Liver (tissue), 9 donors: ENCODE data around the gene HOXB3. TPM values are rescaled to one million over a fixed set of nuclear protein-coding genes. Genes with fewer than 3 reads are reported as not detected.

Experiments used
- DNase-seq: peaks from one replicate; pipeline ENCODE4 v3.0.0-alpha.2; 2017; ENCODE audit warnings: low spot score
- H3K27ac ChIP-seq, 2 donors: one replicate each; pipeline ENCODE4 v1.7.0; 2013; ENCODE audit warnings: inconsistent platforms in 2 of 2, low read length in 2 of 2, control low read depth in 1 of 2, low read depth in 1 of 2, mild to moderate bottlenecking in 1 of 2
- H3K27me3 ChIP-seq, 4 donors: one replicate each; pipeline versions ENCODE4 v1.6.1 to v1.7.0; 2013; ENCODE audit warnings: low read length in 3 of 4, inconsistent platforms in 1 of 4, mild to moderate bottlenecking in 1 of 4, moderate library complexity in 1 of 4; ENCODE audit not compliant: control insufficient read depth in 4 of 4, insufficient read depth in 4 of 4
- H3K36me3 ChIP-seq, 4 donors: one replicate each; pipeline versions ENCODE4 v1.6.1 to v1.7.0; 2013; ENCODE audit warnings: low read length in 3 of 4, mild to moderate bottlenecking in 3 of 4, low read depth in 1 of 4, moderate library complexity in 1 of 4; ENCODE audit not compliant: control insufficient read depth in 4 of 4, insufficient read depth in 3 of 4
- H3K4me1 ChIP-seq, 4 donors: one replicate each; pipeline versions ENCODE4 v1.6.1 to v1.7.0; 2013; ENCODE audit warnings: low read length in 3 of 4, mild to moderate bottlenecking in 3 of 4, moderate library complexity in 1 of 4; ENCODE audit not compliant: control insufficient read depth in 4 of 4, insufficient read depth in 4 of 4
- H3K4me3 ChIP-seq, 3 donors: one replicate each; pipeline versions ENCODE4 v1.6.1 to v1.7.0; 2013; ENCODE audit warnings: low read length in 3 of 3, control low read depth in 1 of 3, low read depth in 1 of 3, mild to moderate bottlenecking in 1 of 3
- H3K9ac ChIP-seq, 2 donors: one replicate each; pipeline ENCODE4 v1.7.0; 2013; ENCODE audit warnings: low read length in 2 of 2, mild to moderate bottlenecking in 2 of 2, moderate library complexity in 2 of 2, control low read depth in 1 of 2, low read depth in 1 of 2
- H3K9me3 ChIP-seq, 4 donors: one replicate each; pipeline versions ENCODE4 v1.6.1 to v1.7.0; 2013; ENCODE audit warnings: low read length in 3 of 4; ENCODE audit not compliant: control insufficient read depth in 4 of 4
- EGR1 ChIP-seq, 2 donors: IDR thresholded peaks; 2 replicates each; pipeline ENCODE4 v1.6.1; 2016 to 2018; ENCODE audit warnings: antibody characterized with exemption in 2 of 2, low read depth in 2 of 2
- FOXA1 ChIP-seq: IDR thresholded peaks from 2 replicates; pipeline ENCODE4 v1.6.1; 2016; ENCODE audit warnings: antibody characterized with exemption
- GABPA ChIP-seq, 2 donors: IDR thresholded peaks in 1 of 2; conservative IDR thresholded peaks in 1 of 2; 2 replicates each; pipeline ENCODE4 v1.6.1; 2016; ENCODE audit warnings: antibody characterized with exemption in 2 of 2, mild to moderate bottlenecking in 1 of 2, moderate library complexity in 1 of 2
- HNF4A ChIP-seq, 2 donors: conservative IDR thresholded peaks; 2 replicates each; pipeline ENCODE4 v1.6.1; 2016; ENCODE audit warnings: antibody characterized with exemption in 2 of 2, mild to moderate bottlenecking in 2 of 2
- HNF4G ChIP-seq: IDR thresholded peaks from 2 replicates; pipeline ENCODE4 v1.6.1; 2016; ENCODE audit warnings: antibody characterized with exemption
- JUND ChIP-seq, 2 donors: IDR thresholded peaks; 2 replicates each; pipeline ENCODE4 v1.6.1; 2016; ENCODE audit warnings: antibody characterized with exemption in 2 of 2
- RAD21 ChIP-seq, 2 donors: IDR thresholded peaks; 2 replicates each; pipeline ENCODE4 v1.6.1; 2016; ENCODE audit warnings: antibody characterized with exemption in 2 of 2, mild to moderate bottlenecking in 2 of 2
- RXRA ChIP-seq, 2 donors: IDR thresholded peaks; 2 replicates each; pipeline ENCODE4 v1.6.1; 2017 to 2018; ENCODE audit warnings: antibody characterized with exemption in 2 of 2, mild to moderate bottlenecking in 1 of 2
- TAF1 ChIP-seq: conservative IDR thresholded peaks from 2 replicates; pipeline ENCODE4 v1.6.1; 2016; ENCODE audit warnings: antibody characterized with exemption, mild to moderate bottlenecking
- YY1 ChIP-seq: IDR thresholded peaks from 2 replicates; pipeline ENCODE4 v1.6.1; 2016; ENCODE audit warnings: antibody characterized with exemption, mild to moderate bottlenecking
- WGBS: extraction: QIAGEN DNeasy Blood & Tissue Kit; methylation state at CpG from one replicate; pipeline ENCODE4 v1.1.7; 2013; 5-methylcytosine and 5-hydroxymethylcytosine counted together
- polyA plus RNA-seq, 2 donors: library from polyadenylated mRNA; stranded (reverse) in 1 of 2; unstranded in 1 of 2; fragments of 200-250 nt in 1 of 2; fragments of >200 nt in 1 of 2; fragmentation: Nextera tagmentation in 1 of 2; extraction: Ambion mirVana in 1 of 2; gene quantifications; one replicate each; pipeline versions ENCODE4 v1.2.1 to v1.2.3, GENCODE V29; 2013 to 2015
- total RNA-seq, 2 donors: library from RNA; depleted of rRNA; stranded (reverse); fragments of >200 nt; gene quantifications; one replicate each; pipeline ENCODE4 v1.2.3, GENCODE V29; 2014
- TF ChIP-seq, protein P1 (sequence below): IDR thresholded peaks from 2 replicates; pipeline ENCODE4 v1.6.1; 2016; ENCODE audit warnings: antibody characterized with exemption
- TF ChIP-seq, protein P2 (sequence below): fragments of 150-350 bp; IDR thresholded peaks from 2 replicates; pipeline ENCODE4 v1.5.1; 2017; ENCODE audit warnings: improper control_type of control experiment, low read depth, low read length; ENCODE audit not compliant: missing input control
- TF ChIP-seq, protein P3 (sequence below): IDR thresholded peaks from 2 replicates; pipeline ENCODE4 v1.6.1; 2016; ENCODE audit warnings: antibody characterized with exemption
- TF ChIP-seq, protein P4 (sequence below): IDR thresholded peaks from 2 replicates; pipeline ENCODE4 v1.6.1; 2016; ENCODE audit warnings: antibody characterized with exemption
- TF ChIP-seq, protein P5 (sequence below): IDR thresholded peaks from 2 replicates; pipeline ENCODE4 v1.6.1; 2016; ENCODE audit warnings: antibody characterized with exemption, mild to moderate bottlenecking
- donor health status: healthy.
- donor health status: healthy.
- donor health status: healthy.
- donor health status: healthy.
- donor health status: healthy.

The HOXB3 gene
- total and polyA plus RNA-seq, 4 donors, result 0.75 to 2.2 (median 1.2) TPM

DNA sequence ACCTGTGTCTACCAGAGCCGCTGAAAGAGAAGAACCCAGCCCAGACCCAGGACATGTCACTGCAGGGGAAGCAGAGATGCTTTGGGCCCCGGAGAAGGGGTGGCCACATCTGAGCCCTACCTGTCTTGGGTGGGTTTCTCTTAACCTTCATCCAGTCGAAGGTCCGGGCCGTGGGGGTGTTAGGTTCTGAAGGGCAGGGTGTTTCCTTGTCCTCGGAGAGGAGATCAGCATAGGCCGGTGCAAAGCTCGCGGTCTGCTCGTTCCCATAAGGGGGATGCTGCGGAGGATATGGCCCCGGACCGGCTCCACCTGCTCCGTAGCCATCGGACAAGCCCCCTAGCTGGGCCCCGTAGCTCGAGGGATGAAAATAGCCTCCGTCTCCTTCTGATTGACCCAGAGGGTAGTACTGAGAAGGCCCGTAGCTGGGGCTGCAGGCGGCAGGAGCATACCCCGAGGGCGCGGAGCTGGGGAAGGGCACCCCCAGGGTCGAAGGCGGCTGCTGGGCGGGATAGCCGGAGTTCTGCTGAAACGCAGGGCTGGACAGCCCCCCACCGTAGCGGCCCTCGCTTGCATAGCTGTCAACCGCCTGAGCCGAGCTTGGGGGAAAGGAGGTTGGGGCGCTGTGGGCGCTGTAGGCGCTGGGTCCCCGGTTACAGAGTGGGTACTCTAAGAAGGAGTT, 59.7 kb downstream of the HOXB3 start:
- TF ChIP-seq, protein P1, sequence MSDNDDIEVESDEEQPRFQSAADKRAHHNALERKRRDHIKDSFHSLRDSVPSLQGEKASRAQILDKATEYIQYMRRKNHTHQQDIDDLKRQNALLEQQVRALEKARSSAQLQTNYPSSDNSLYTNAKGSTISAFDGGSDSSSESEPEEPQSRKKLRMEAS, result no peak
- no peak for TF ChIP-seq GABPA (IDR thresholded peaks at IDR 0.05 in 1 of 2, conservative IDR thresholded peaks at IDR 0.05 in 1 of 2)
- no peak for TF ChIP-seq YY1
- TF ChIP-seq, protein P2, sequence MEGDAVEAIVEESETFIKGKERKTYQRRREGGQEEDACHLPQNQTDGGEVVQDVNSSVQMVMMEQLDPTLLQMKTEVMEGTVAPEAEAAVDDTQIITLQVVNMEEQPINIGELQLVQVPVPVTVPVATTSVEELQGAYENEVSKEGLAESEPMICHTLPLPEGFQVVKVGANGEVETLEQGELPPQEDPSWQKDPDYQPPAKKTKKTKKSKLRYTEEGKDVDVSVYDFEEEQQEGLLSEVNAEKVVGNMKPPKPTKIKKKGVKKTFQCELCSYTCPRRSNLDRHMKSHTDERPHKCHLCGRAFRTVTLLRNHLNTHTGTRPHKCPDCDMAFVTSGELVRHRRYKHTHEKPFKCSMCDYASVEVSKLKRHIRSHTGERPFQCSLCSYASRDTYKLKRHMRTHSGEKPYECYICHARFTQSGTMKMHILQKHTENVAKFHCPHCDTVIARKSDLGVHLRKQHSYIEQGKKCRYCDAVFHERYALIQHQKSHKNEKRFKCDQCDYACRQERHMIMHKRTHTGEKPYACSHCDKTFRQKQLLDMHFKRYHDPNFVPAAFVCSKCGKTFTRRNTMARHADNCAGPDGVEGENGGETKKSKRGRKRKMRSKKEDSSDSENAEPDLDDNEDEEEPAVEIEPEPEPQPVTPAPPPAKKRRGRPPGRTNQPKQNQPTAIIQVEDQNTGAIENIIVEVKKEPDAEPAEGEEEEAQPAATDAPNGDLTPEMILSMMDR, result no peak
- no peak for TF ChIP-seq HNF4G
- TF ChIP-seq TAF1, result no peak
- TF ChIP-seq, protein P3, sequence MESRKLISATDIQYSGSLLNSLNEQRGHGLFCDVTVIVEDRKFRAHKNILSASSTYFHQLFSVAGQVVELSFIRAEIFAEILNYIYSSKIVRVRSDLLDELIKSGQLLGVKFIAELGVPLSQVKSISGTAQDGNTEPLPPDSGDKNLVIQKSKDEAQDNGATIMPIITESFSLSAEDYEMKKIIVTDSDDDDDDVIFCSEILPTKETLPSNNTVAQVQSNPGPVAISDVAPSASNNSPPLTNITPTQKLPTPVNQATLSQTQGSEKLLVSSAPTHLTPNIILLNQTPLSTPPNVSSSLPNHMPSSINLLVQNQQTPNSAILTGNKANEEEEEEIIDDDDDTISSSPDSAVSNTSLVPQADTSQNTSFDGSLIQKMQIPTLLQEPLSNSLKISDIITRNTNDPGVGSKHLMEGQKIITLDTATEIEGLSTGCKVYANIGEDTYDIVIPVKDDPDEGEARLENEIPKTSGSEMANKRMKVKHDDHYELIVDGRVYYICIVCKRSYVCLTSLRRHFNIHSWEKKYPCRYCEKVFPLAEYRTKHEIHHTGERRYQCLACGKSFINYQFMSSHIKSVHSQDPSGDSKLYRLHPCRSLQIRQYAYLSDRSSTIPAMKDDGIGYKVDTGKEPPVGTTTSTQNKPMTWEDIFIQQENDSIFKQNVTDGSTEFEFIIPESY, result no peak
- TF ChIP-seq, protein P4, sequence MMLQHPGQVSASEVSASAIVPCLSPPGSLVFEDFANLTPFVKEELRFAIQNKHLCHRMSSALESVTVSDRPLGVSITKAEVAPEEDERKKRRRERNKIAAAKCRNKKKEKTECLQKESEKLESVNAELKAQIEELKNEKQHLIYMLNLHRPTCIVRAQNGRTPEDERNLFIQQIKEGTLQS, result no peak
- TF ChIP-seq FOXA1, result no peak
- TF ChIP-seq HNF4A (conservative IDR thresholded peaks at IDR 0.05), result no peak
- no peak for TF ChIP-seq RAD21 (IDR thresholded peaks at IDR 0.05)
- no peak for TF ChIP-seq EGR1 (IDR thresholded peaks at IDR 0.05; ENCODE audit: low read depth in 2 of 2)
- TF ChIP-seq JUND (IDR thresholded peaks at IDR 0.05), result no peak
- TF ChIP-seq RXRA (IDR thresholded peaks at IDR 0.05), result no peak
- Histone ChIP-seq H3K27ac (no peak overlapping the region), H3K27me3 (peaks cover 0 to 14% (median 4%) of the 10 kb centered on the region in 4 donors), H3K4me1 (no peaks in the 10 kb centered on the region), H3K36me3 (no peaks in the 10 kb centered on the region), H3K9ac (no peak overlapping the region), H3K9me3 (no peaks in the 10 kb centered on the region), H3K4me3 (no peak overlapping the region)
- no peak for DNase-seq
- WGBS, result 53% methylated on average over 37 of the region's 37 CpGs

DNA sequence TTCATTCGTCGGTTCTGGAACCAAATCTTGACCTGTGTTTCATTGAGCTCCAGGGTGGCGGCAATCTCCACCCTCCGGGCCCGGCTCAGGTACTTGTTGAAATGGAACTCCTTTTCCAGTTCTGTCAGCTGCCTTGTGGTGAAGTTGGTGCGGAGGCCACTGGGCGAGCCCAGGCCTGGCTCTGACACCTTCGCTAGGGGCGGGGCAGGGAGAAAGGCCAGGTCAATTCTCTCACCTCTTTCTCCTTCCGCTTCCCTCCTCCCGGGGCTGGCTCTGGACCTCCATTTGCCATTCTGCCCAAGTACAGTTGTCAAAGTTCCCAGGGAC, 60.4 kb downstream of the HOXB3 start:
- Histone ChIP-seq H3K27ac (no peak overlapping the region), H3K4me3 (no peak overlapping the region), H3K36me3 (no peaks in the 10 kb centered on the region), H3K27me3 (peaks cover 0 to 14% (median 4%) of the 10 kb centered on the region in 4 donors), H3K4me1 (no peaks in the 10 kb centered on the region), H3K9ac (no peak overlapping the region), H3K9me3 (no peaks in the 10 kb centered on the region)
- 72% methylated on average over 11 of the region's 11 CpGs for WGBS
- no peak for DNase-seq
- TF ChIP-seq RXRA (IDR thresholded peaks at IDR 0.05), result no peak
- no peak for TF ChIP-seq HNF4A (conservative IDR thresholded peaks at IDR 0.05)
- TF ChIP-seq, protein P5, sequence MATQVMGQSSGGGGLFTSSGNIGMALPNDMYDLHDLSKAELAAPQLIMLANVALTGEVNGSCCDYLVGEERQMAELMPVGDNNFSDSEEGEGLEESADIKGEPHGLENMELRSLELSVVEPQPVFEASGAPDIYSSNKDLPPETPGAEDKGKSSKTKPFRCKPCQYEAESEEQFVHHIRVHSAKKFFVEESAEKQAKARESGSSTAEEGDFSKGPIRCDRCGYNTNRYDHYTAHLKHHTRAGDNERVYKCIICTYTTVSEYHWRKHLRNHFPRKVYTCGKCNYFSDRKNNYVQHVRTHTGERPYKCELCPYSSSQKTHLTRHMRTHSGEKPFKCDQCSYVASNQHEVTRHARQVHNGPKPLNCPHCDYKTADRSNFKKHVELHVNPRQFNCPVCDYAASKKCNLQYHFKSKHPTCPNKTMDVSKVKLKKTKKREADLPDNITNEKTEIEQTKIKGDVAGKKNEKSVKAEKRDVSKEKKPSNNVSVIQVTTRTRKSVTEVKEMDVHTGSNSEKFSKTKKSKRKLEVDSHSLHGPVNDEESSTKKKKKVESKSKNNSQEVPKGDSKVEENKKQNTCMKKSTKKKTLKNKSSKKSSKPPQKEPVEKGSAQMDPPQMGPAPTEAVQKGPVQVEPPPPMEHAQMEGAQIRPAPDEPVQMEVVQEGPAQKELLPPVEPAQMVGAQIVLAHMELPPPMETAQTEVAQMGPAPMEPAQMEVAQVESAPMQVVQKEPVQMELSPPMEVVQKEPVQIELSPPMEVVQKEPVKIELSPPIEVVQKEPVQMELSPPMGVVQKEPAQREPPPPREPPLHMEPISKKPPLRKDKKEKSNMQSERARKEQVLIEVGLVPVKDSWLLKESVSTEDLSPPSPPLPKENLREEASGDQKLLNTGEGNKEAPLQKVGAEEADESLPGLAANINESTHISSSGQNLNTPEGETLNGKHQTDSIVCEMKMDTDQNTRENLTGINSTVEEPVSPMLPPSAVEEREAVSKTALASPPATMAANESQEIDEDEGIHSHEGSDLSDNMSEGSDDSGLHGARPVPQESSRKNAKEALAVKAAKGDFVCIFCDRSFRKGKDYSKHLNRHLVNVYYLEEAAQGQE, result no peak
- no peak for TF ChIP-seq HNF4G
- no peak for TF ChIP-seq JUND (IDR thresholded peaks at IDR 0.05)
- TF ChIP-seq, protein P1, result no peak
